Sigmoid colon (tissue), 4 donors: ENCODE results near the gene RFXAP.

ENCODE experiments used
- CTCF ChIP-seq, 4 experiments: fragments of 450-650 bp in 3 of 4; fragments of 200-600 bp in 1 of 4; IDR thresholded peaks; one replicate each; pipeline ENCODE4 v1.5.1; 2016 to 2019; ENCODE audit warnings: antibody characterized with exemption in 4 of 4, mild to moderate bottlenecking in 3 of 4, moderate library complexity in 2 of 4
- EP300 ChIP-seq, 4 donors: sonication (generic); formaldehyde crosslinking; IDR thresholded peaks; one replicate each; pipeline ENCODE4 v1.6.1; 2017; ENCODE audit warnings: antibody characterized with exemption in 4 of 4
- POLR2AphosphoS5 ChIP-seq, 4 donors: sonication (generic); formaldehyde crosslinking; IDR thresholded peaks; one replicate each; pipeline ENCODE4 v1.6.1; 2017; ENCODE audit warnings: antibody characterized with exemption in 4 of 4

DNA sequence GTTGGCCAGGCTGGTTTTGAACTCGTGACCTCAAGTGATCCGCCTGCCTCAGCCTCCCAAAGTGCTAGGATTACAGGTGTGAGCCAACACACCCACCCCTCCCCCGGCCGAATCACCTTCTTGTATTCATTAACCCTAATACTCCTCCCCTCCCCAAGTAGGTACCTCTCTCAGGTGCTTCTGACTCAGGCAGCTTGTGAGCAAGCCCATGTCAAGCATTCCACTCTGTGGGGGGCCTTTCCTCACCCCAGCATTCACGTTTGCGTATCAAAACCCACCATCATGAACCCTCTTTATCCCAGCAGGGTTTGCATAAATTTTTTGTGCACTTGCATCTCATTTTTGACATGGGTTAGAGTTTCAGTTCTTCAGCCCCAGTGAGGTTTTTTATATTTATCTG lies 23.6 kb upstream of the RFXAP start:
- no peak for TF ChIP-seq CTCF (IDR thresholded peaks at IDR 0.05)
- TF ChIP-seq EP300 (IDR thresholded peaks at IDR 0.05), result no peak
- TF ChIP-seq POLR2AphosphoS5 (IDR thresholded peaks at IDR 0.05), result no peak
